GM19463 (cell line): ENCODE results near the gene DNAI1.
"Not testable (repeated sequence)": the region's sequence is repeated elsewhere in the genome, so short reads cannot be mapped to it uniquely, and the experiment has no call there.

Experiments
- ATAC-seq: cut with Tn5 transposase; IDR thresholded peaks from one replicate; pipeline ENCODE4 v1.9.1; 2021; ENCODE audit warnings: mild to moderate bottlenecking, moderate library complexity; ENCODE audit not compliant: unreplicated experiment

Gene DNAI1

DNA sequence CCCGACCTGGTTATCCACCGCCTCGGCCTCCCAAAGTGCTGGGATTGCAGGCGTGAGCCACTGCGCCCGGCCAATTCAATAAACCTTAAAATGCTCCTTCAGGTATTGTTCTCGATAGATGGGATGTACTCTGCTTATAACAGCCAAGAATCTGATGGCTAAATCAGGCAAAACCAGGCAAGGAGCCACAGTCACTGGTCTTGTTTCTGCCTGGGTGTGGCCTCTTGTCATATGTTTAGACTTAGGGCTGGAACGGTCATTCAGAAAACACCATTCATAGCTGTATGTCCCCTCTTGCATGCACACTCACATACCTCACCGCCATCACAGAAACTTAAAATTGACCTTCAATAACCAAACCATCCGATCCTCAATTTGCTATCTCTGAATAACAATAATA is 8.0 kb upstream of the DNAI1 start:
- ATAC-seq = no peak

DNA sequence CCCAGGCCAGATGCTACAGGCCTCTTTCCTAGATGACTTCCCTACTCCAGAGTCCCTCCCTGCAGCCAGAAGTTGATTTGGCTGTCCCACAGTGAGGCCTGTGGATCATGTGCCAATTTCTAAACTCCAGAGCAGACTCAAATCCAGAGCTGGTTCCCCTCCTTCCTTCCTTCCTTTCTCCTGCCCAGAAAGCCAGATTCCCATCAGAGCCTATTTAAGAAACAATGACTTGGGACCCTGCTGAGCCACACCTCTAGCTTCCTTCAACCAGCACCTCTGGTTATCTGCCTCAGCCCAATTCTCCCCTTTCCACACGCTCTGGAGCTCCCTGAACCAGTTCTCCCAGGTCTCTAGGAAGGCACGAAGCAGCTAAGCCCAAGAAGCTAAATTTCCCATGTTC is 7.5 kb upstream of the DNAI1 start:
- ATAC-seq = no peak

DNA sequence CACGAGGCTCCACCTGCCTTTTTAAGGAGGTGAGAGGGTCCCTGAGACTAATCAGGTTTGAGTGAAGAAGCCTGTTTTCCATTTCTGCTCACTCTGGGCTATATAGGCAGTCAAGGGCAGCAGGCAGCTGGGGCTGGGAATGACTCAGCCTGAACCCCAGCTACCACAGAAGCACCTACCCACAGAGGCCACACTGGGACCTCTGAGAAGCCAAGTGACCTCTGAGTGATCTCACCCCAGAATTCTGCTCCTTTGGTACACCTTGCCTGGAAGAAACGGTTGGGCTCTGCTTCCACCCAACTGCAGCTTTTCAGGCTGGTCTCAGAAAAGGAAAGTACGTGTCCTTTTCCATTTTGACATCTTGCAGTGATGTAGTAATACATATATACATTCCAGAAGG is 7.1 kb upstream of the DNAI1 start:
- ATAC-seq = no peak

DNA sequence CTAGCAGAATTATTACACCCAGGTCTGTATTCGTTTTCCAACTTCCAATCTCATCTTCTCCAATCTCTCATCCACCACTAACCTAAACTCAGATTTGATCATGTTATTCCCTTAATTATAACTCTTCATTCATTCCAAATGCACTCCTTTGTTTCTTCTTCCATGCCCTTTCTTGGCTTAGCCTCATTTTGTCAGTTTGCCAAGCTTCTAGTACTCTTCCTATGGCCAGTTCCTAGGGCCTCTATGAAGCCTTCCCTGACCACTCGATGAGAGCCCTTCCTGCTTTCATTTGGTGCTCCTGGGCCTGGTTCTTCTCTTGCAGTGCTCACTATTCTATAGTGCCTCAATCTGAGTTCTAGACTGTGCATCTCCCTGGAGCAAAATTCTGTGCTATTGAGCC is 6.0 kb upstream of the DNAI1 start:
- ATAC-seq = no peak

DNA sequence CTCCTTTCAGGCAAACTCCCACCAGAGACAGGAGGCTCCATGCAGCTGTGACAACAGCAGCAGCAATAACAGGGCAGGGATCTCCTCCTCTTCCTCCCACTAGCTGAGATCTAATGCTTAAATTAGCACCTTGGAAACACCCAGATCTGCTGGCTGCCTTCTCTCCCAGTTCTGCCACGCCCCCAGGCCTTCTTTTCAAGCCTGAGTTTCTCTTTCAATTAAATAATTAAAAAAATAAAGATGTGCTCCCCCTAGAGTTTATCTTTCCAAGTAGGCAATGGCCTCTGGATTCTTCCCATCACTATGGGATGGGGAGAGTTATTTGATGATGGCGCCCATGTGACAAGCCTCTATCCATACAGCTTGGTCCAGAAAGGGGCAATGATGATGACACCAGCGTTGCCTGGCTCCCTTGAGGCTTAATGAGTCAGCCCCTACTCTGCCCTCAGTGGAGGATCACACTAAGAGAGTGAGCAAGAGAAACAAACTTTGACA is 4.0 kb upstream of the DNAI1 start:
- ATAC-seq = no peak

DNA sequence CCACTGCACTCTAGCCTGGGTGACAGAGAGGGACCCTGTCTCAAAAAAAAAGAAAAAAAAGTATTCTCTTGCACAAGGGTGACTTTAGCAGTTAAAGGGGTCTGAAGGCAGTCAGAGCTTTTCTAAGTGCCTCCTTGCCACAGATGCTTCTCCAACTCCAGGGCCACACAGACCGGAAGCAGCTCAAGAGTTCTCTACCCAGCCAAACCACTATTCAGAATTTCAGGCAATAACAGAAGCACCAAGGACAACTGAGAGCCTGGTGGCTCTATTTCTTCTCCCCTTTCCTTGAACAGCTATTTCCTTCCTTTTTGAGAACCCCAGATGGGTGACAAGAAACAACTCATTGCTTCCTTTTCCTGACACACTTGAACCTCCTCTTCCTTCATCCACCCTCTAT is 2.5 kb upstream of the DNAI1 start:
- ATAC-seq = no peak

DNA sequence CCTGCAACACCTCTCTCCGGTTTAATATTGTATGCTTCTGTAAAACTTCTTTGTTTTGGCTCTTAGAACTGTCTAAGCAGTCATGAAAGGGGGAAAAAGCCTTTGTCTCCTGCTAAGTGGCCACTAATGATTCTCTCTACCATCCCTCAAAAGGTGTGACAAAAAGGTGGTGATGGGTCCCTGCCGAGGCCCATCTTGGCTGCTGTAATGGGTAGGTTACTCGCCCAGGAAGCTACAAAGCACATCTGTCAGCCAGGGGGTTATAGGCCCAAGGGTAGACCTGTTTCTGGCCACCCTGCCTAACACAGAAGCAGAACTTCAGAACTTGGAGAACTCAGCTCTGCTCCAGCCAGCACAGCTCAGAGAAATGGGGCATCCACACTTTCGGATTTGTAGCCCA is 1.9 kb upstream of the DNAI1 start:
- ATAC-seq = no peak

DNA sequence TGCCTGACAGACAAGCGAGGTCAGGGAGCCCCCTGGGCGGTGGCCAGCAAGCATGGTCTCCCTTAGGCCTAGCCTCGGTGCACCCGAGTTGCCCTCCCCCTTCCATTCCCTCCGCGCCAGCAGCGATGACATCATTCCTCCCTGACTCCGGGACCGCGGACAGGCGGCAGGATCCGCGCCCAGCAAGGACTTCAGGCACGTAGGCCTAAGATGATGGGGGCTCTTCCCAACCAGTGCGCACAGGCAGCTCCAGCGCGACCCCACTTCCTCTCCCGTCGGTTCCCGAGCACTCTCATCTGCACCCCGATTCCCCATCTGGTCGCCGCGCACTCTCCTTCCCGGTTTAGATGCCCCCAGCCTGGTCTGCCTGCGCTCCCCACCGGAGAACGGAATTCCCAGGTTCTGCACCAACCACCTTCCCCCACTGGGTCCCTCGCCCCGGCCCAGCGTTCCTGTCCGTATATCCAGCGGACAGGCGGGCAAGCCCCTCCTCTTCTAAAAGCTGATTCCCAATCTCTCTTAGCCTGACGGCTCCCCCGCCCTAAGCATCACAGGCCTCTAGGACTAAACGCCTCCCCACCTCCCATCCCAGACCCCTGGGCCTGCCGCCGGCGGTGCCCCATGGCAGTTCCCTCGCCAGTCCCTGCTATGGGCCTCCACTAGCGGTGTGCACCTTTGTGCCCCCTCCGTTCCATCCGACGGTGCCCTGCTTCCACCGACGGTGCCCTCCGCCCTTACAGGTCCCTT is 1.2 kb upstream of the DNAI1 start:
- ATAC-seq = no peak

DNA sequence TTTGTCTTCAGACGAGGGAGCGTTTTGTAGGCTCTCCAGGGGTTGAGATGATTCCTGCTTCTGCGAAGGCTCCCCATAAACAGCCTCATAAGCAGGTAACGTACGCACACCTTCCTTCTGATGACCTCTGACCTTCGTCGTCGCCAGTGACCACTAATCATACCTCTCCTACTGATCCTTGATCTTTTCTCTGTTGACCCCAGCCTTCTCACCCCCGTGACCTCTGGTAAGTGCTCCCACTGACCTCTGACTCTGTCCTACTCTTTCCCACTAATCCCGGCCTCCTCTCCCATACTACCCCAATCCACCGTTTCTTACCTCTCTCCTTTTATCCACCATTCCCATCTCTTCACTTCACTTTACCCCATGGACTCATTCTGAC is 345 bp downstream of the DNAI1 start:
- ATAC-seq = no peak

DNA sequence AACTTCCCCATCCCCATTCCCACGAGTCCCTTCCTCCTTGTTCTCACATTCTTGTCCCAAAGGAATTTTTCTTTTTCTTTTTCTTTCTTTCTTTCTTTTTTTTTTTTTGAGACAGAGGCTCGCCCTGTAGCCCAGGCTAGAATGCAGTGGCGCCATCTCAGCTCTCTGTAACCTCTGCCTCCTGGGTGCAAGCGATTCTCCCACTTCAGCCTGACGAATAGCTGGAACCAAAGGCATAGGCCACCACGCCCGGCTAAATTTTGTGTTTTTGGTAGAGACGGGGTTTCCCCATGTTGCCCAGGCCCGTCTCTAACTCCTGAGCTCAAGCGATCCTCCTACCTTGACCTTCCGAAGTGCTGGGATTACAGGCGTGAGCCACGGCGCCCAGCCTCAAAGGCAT is 751 bp downstream of the DNAI1 start:
- ATAC-seq = no peak

DNA sequence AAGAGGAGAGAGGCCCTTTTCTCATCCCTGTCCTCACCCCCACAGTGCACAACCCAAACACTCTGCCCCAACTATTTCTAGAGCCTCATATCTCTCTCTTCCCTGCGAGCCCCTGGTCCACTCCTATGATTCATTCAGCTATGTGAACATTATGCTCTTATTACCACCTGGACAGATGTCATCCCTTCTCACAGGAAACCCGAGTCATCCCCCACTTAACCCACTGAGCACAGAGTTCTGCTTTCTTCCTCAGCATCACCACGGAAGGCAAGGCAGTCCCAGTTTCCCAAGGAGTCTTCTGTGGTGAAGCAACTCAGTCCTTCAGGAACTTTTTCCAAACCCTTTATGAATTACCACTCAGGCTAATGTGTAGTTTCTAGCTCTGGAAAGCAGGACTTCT is 1.3 kb downstream of the DNAI1 start:
- ATAC-seq = no peak

DNA sequence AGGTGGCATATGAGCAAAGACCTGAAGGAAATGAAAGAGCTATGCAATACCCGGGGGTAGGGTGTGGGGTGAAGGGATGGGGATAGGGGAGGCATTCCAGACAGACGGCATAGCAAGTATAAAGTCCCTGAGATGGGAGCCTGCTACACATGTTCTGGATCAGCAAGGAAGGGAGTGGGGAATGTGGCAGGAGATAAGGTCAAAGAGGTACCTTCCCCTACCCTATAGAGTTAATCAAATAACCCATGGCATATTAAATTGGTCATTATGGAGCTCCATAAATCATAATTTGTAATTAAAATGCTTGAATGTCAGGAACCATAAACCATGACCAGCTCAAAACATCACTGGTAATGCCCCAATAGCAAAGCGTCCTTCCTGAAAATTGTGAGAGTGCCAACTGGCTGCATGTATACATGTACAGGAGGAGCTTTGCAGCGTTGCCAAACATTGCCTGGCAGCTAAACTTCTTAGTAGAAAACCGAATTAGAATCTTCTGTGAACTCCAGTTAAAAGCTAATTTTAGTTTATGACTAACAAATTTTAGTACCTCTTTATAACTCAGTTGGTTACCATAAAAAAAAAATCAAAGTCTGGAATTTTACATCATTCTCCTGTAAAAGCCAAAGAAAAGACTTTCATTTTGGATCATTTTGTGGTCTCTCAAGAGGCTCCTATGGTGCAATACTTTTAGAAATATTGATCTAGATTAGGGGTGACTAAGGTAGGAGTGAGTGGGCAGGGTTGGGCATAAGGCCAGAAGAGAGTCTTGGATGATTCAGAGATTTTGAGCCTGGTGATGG is 4.7 kb downstream of the DNAI1 start:
- ATAC-seq = no peak

DNA sequence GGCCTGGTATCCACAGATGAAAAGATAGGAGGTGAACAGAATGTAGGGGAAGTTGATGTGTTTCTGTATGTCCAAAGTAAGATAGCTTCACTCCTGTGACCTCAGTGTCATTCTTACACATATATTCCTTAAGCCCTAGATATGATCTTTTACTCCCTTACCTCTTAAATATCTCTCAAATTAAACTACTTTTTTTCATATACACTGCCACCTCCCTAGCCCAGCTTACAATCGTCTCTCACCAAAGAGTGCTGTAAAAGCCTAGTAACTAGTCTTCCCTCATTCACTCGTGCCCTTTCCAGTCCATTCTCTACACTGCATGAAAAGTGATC is 5.3 kb downstream of the DNAI1 start:
- no peak for ATAC-seq

DNA sequence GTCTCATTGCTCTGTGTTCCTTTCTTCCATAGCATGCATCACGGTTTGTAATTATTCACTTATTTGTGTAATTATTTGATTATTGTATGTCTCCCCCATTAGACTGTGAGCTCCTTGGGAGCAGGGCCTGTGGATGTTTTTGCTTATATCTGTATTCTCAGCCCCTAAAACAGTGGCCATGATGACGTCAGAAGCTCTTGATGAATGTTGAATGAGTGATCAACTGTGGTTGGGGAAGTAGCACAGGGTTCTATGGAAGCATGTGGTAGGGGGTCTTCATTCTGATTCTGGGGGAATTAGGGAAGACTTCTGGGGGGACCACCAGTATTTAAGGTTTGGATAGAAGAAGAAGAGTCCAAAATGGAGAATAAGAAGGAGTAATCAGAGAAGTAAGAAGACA is 6.0 kb downstream of the DNAI1 start:
- ATAC-seq = no peak

DNA sequence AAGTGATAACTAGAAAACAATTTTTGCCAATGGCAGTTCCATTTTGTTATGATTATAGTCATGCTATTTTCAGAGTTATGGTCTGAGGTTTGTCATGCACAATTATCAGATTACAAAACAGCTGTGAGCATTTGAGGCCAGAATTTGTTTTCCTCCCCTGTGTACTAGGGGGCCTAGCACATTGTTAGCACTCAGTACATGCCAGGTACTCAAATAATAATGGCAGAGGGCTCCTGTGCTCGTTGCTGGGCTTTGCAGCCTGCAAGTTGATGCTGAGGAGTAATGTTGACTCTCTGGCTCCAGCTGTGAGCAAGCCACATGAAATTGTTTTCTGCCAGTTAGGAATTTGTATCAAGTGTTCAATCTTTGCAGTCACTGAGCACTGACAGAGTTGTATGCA is 6.9 kb downstream of the DNAI1 start:
- ATAC-seq = no peak

DNA sequence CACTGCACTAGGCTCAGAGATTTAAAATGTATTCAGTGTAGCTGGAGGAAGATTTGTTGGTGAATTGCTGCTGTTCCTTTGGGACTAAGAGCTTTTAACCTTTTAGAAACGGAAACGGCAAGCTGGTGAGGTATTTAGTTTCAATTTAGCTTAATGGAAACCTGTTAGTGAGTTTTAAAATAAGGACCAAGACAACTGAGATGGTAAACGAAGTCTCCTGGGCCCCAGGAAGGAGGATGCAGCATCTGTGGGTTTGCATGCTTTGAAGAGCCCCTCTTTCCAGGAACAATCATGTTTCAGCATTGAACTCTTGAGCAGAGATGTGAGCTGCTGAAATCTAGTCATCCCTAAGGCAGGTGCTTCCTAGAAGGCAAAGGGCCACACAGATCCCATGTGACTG is 16.5 kb downstream of the DNAI1 start:
- ATAC-seq = no peak

DNA sequence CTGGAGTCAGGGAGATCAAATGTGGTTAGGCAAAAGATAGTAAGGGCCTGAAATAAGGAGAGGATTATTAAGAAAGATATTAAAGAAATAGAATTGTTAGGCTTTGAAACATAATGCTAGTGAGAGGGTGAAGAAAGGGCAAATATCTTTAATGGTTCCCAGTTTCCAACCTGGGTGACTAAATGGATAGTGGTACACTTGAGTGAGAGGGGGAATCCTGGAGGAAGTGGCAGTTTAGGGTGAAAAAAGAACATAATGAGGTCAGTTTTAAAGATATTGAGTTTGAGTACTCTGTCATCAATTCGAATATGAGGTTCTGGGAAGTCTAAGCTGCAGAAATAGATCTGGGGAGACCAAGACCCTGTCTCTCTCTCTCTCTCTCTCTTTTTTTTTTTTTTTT is 18.9 kb downstream of the DNAI1 start:
- no peak for ATAC-seq

DNA sequence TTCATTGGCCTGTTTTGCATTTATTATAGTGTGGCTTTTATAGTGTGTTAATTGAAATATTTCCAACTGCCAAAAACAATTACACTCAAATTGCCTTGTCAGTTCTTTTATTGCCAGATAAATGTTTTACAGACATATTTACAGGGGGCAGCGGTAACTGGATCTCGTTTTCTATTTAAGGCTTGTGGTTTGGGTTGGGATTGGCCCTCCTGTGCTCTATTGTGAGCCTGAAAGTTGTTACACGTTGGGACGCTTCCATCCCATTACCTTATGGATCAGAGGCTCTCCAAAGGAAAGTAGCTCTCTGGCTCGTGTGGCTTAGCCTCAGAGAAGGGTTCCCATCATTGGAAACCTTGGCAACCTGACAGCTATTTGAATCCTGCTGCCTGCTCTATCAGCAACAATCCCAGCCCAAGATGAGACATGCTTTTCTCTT is 20.8 kb downstream of the DNAI1 start:
- no peak for ATAC-seq

DNA sequence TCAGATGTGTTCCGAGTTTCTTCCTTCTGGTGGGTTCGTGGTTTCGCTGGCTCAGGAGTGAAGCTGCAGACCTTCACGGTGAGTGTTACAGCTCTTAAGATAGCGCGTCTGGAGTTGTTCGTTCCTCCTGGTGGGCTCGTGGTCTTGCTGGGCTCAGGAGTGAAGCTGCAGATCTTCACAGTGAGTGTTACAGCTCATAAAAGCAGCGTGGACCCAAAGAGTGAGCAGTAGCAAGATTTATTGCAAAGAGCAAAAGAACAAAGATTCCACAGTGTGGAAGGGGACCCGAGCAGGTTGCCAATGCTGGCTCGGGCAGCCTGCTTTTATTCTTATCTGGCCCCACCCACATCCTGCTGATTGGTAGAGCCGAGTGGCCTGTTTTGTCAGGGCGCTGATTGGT is 23.0 kb downstream of the DNAI1 start:
- ATAC-seq = not testable (repeated sequence)

DNA sequence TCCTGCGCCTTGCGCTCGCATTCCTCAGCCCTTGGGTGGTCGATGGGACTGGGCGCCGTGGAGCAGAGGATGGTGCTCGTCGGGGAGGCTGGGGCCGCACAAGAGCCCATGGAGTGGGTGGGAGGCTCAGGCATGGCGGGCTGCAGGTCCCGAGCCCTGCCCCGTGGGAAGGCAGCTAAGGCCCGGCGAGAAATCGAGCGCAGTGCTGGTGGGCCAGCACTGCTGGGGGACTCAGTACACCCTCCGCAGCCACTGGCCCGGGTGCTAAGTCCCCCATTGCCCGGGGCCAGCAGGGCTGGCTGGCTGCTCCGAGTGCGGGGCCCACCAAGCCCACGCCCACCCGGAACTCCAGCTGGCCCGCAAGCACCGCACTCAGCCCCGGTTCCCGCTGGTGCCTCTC is 24.1 kb downstream of the DNAI1 start:
- not testable (repeated sequence) for ATAC-seq

DNA sequence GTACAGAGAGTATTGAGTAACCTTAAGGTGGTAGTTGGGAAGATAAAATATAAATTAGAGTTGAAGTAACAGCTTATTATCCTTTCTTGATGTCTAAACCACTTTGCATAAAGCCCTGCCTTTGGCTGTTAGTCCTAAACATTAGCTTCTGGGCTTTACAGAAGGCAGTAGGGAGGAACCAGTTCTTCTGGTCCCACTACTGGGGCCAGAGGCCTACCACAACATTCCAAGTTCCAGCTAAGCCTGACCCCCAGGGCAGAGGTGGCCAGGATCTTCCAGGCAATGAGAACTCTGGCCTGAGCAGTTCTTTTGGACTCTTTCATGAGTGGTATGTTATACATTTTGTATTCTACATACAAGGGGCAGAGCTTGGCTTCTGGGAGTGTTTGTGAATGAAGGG is 26.1 kb downstream of the DNAI1 start:
- no peak for ATAC-seq

DNA sequence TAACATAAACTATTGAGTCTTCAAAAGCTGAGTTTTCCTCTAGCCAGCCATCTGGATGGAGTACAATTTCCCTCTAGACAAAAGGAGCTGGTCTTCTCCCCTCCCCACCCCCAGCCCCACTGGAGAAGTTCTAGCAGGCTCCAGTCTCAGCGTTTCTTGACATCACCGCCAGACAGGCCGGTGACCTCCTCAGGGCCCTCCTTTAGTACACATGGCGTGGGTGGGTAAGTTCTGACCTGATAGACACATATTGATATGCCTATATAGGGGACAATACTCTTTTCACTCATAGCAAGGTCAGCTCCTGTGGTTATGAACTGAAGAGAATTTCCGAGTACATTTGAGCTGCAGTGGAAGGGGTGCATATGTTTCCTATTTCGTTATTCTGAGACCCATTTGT is 27.2 kb downstream of the DNAI1 start:
- no peak for ATAC-seq

DNA sequence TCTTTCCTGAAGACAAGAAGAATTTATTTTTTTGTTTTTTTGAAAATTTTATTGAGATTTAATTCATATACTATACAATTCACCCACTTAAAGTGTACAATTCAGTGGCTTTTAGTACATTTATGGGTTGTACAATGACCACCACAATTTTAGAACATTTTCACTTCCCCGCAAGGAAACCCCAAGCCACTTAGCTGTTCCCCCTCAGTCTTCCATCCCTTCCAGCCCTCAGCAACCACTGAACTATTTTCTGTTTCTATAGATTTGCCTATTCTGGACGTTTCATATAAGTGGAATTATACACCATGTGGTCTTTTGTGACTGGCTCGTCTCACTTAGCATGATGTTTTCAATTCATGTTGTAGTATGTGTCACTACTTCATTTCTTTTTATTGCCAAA is 28.0 kb downstream of the DNAI1 start:
- no peak for ATAC-seq
